ENCODE measurements around the gene ROM1.
"Not testable (repeated sequence)": the region's sequence is repeated elsewhere in the genome, so short reads cannot be mapped to it uniquely, and the experiment has no call there.

ROM1 gene

GRCh38 chr11:62612366-62613290, at the start of gene ROM1, which contains the start of gene EML3:
Gene ROM1 (plus strand): TSS chr11:62613257. CDS start chr11:62613282, 25 bp downstream.
Gene EML3 (minus strand): TSS chr11:62612775. CDS start chr11:62612457, 318 bp downstream.
- peak; percentile 69 to 85 (median 78) for DNase-seq

GRCh38 chr11:62565100-62565802, 47.8 kb upstream of the ROM1 start:
- no peak for DNase-seq

GRCh38 chr11:62566247-62566646, 46.8 kb upstream of the ROM1 start:
- no peak for DNase-seq

GRCh38 chr11:62567018-62567633, 45.9 kb upstream of the ROM1 start:
- no peak for DNase-seq

- DNase-seq = no peak
Observed at GRCh38 chr11:62569611-62570010, 43.4 kb upstream of the ROM1 start.

GRCh38 chr11:62570903-62571302, 42.2 kb upstream of the ROM1 start:
- DNase-seq = not testable (repeated sequence)

- not testable (repeated sequence) for DNase-seq
Observed at GRCh38 chr11:62571493-62571892, 41.6 kb upstream of the ROM1 start.

GRCh38 chr11:62572431-62572830, 40.6 kb upstream of the ROM1 start:
- DNase-seq = no peak

GRCh38 chr11:62573006-62573591, 40.0 kb upstream of the ROM1 start:
- DNase-seq = no peak

- peak; percentile 89 to 96 (median 93) for DNase-seq
Observed at GRCh38 chr11:62573592-62574362, 39.3 kb upstream of the ROM1 start, which contains the start of gene EEF1G. Gene EEF1G (minus strand): TSS chr11:62573891. CDS start chr11:62573842, 49 bp downstream.

GRCh38 chr11:62574363-62575071, 38.5 kb upstream of the ROM1 start:
- DNase-seq = no peak

GRCh38 chr11:62575156-62575555, 37.9 kb upstream of the ROM1 start:
- DNase-seq = no peak

GRCh38 chr11:62575837-62576236, 37.2 kb upstream of the ROM1 start:
- DNase-seq = no peak

- DNase-seq = no peak
Observed at GRCh38 chr11:62577046-62577714, 35.9 kb upstream of the ROM1 start.

GRCh38 chr11:62578541-62578940, 34.5 kb upstream of the ROM1 start:
- DNase-seq = no peak

GRCh38 chr11:62579252-62579651, 33.8 kb upstream of the ROM1 start:
- no peak for DNase-seq

- DNase-seq = no peak
Observed at GRCh38 chr11:62580959-62581715, 31.9 kb upstream of the ROM1 start.

GRCh38 chr11:62581735-62582134, 31.3 kb upstream of the ROM1 start:
- DNase-seq = not testable (repeated sequence)

GRCh38 chr11:62585356-62585755, 27.7 kb upstream of the ROM1 start:
- DNase-seq = not testable (repeated sequence)

Data from activated CD4-positive, CD25-positive, alpha-beta regulatory T cell (primary cell).